GM12874 (cell line): Measurements from ENCODE around the gene USP35.

Source experiments
- TF ChIP-seq, protein P1 (sequence below): IDR thresholded peaks from 2 replicates; pipeline ENCODE4 v1.5.1; 2011; ENCODE audit warnings: low read depth, mild to moderate bottlenecking, control low read depth, low read length, moderate library complexity; ENCODE audit not compliant: insufficient read depth

USP35 gene

DNA sequence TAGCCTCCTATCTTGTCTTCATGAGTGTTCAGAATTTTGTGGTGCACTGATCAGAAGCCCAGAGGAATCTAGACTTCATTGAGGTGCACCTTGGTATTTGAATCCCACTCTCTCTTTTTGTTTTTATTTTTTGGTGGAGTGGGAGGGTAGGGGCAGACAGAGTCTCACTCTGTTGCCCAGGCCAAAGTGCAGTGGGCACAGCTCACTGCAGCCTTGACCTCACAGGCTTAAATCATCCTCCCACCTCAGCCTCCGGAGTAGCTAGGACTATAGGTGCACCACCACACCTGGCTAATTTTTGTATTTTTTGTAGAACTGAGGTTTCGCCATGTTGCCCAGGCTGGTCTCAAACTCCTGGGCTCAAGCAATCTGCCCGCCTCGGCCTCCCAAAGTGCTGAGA lies 38.4 kb upstream of the USP35 start:
- TF ChIP-seq, protein P1, sequence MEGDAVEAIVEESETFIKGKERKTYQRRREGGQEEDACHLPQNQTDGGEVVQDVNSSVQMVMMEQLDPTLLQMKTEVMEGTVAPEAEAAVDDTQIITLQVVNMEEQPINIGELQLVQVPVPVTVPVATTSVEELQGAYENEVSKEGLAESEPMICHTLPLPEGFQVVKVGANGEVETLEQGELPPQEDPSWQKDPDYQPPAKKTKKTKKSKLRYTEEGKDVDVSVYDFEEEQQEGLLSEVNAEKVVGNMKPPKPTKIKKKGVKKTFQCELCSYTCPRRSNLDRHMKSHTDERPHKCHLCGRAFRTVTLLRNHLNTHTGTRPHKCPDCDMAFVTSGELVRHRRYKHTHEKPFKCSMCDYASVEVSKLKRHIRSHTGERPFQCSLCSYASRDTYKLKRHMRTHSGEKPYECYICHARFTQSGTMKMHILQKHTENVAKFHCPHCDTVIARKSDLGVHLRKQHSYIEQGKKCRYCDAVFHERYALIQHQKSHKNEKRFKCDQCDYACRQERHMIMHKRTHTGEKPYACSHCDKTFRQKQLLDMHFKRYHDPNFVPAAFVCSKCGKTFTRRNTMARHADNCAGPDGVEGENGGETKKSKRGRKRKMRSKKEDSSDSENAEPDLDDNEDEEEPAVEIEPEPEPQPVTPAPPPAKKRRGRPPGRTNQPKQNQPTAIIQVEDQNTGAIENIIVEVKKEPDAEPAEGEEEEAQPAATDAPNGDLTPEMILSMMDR, result no peak

DNA sequence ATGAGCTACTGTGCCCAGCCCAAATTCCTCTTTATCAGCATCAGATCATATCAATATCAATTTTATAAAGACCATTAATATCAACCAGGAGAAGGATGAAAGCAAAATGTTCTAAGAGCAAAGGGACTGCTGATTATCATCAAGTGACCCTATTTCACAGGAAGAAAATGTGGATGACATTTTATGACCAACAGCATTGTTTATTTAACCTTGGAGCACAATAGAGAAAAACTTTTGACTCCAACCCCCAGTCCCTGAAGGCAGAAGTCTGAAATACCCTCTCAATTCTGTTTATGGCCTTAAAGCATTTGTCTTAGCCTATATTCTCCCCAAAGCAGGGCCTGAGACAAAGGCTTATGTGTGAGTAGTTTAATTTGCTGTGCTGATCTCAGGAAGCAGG lies 38.0 kb upstream of the USP35 start:
- TF ChIP-seq, protein P1, result no peak

DNA sequence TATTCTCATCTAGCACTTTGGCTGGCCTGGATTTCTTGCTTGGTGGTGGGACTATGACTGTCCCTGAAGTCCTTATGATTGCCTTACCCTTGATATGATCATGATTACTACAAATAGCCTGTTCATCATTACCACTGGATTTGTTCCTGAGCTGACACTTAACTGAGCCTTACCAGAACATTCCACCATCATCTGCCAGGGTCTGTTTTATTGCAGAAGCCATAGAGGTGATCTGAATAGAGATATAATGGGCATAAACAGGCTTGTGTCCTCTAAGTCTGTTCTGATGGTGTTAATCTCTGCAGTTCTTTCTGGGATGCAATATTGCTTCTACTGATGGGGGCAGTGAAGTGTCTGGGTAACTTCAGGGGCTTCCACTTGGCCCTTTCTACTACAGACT lies 36.9 kb upstream of the USP35 start:
- TF ChIP-seq, protein P1, result no peak

DNA sequence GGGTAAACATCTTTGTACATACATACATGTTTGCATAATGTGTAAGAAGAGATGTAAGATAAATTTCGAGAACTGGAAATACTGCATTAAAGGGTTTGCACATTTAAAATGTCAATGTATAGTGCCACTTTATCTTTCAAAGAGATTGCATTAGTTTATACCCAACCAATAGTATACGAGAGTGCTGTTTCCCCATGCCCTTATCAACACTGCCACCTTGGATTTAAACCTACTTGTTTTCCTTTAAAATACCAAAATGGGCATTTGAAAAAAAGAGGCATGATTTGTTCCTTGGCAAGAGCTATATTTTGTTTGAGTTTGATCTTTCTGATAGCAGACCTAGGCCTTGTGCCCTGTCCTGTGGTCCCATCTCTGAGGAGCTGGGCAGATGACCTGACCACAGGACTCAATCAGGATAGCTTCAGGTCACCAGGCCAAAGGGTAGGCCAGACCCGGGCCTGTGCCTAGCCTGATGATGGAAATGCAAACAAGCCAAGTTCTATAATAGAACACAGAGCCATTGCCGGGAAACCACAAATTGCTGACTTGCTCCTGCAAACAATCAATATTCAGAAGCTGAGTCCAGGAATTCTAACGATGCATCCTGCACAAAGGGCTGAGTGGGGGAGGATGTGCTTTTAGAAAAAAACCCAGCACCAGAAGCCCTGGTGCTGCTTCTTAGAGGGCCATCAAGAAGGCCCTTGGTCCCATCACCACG lies 32.4 kb upstream of the USP35 start:
- TF ChIP-seq, protein P1, result no peak

DNA sequence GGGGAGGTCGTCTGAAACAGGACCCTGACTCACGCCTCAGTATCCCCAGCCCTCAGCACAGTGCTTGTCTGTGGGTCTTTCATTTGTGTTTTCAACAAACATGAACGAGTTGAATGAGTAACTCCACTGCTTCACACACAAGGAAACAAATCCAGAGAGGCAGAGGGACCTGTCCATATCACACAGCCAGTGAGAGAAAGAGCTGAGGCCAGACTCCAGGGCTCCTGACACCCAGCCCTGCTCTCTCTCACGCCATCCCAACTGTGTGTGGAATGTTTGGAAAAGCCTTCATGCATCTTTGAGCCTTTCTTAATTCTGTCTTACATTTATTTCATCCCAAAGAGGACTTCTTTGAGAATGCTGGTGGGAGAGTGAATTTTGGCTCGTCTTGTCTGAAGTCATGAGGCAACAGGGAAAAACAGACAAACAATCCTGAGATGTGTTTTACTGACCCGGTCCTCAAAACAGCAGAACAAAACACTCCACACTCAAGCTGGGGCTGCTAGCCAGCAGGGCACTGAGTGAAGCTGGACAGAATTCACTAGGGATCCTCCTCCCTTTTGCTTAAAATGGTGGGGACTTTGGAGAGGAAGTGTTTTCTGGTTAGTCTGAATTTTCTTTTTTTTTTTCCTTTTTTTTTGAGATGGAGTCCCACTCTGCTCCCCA lies 29.6 kb upstream of the USP35 start:
- TF ChIP-seq, protein P1, result no peak

DNA sequence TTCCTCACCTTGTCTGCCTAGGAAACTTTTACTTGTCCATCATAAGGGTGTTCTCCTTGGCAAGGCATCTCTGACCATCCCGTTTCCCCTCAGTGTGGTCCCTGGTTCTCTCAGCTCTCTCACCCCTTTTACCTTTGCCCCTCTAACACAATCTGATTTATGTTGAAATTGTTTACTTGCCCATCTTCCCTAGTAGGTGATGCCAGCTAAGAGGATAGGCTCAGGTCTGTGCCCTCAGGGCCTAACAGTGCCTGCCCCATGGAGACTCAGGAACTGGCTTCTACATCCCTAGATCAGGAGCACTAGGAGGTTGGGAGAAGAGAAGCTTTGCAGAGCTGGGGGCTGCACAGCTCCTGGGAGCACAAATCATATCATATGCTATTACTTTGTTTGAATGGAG lies 28.2 kb upstream of the USP35 start:
- TF ChIP-seq, protein P1, result no peak

DNA sequence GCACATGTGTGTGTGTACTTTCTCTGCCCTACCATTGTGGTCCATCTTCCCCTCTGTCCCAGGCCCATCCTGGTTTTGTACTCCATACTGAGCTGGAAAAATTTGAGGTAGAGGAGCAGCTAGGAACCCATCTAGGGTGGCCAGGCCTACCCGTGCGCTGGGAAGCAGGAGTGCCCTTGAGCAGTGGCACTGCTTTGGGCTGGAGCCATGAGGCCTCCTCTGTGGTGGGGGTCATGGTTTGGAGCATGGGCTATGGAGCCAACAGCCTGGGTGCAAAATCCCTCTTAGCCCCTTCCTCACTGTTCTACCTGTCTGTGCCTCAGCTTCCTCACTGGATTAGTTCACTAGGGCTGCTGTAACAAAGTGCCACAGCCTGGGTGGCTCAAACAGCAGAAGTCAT lies 27.4 kb upstream of the USP35 start:
- TF ChIP-seq, protein P1, result no peak
